HG02763 (cell line): ENCODE data around the gene RASGEF1C.

Experiments used
- ATAC-seq: cut with Tn5 transposase; IDR thresholded peaks from one replicate; pipeline ENCODE4 v1.9.1; 2021; ENCODE audit warnings: mild to moderate bottlenecking, moderate library complexity; ENCODE audit not compliant: unreplicated experiment

RASGEF1C gene

DNA sequence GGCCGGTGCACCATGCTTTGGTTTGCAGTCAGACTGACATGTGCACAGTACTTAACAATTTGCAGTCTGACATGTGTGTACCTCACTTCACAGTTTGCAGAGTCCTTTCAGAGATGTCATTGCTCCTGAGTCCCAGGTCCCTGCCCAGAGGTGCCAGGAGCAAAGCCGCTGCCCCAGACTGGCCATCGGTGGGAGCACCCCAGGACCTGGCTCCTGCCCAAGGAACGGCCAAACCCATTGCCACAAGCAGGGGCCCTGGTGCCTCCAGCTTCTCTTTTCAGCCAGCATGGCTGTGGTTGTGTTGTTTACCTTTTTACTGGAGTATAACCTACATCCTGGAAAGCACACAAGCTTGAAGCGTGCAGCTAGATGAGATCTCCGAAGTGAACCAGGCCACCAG lies 28.6 kb downstream of the RASGEF1C start:
- no peak for ATAC-seq

DNA sequence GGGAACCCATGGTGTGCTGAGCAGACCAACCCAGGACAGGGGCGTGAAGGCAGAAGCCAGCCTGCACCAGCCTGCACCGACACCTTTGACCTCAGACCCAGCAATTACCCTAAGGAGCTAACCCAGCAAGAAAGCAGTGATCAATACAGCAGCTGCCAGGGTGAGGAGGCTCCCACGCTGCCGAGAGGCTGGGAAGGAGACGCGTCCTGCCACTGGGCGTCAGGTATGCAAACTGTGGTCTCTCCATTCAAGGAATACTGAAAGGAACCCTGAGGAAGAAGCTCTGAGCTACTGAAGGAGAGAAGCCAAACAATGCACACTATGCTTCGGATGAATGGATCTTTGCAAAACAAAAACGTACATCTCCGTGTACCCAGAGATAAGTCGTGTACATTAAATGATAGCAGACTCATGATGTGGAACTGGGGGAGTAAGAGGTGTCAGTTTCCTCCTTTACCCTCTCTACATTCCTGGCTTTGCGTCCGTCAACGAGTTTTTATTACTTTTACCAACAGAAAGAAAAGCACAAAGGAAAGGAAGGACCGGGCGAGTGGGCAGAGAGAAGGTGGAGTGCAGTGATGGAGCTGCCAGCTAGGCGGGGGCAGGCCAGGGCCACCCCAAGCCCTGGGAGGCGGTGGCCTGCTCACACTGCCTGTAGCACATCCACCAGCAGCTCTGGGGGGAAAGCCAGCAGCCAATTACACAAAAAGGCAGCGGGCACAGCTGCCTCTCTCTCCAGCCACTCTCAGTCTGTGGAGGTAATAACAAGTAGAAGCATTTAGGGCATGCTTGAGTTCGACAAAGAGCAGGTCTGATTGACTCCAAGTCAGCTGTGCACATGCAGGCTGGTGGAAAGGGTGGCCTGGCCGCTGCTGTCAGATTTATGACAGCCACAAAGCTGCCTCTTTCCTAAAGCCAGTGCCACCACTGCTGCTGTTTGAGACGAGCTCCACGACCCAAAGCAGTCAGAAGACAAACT lies 29.3 kb downstream of the RASGEF1C start:
- ATAC-seq: no peak

DNA sequence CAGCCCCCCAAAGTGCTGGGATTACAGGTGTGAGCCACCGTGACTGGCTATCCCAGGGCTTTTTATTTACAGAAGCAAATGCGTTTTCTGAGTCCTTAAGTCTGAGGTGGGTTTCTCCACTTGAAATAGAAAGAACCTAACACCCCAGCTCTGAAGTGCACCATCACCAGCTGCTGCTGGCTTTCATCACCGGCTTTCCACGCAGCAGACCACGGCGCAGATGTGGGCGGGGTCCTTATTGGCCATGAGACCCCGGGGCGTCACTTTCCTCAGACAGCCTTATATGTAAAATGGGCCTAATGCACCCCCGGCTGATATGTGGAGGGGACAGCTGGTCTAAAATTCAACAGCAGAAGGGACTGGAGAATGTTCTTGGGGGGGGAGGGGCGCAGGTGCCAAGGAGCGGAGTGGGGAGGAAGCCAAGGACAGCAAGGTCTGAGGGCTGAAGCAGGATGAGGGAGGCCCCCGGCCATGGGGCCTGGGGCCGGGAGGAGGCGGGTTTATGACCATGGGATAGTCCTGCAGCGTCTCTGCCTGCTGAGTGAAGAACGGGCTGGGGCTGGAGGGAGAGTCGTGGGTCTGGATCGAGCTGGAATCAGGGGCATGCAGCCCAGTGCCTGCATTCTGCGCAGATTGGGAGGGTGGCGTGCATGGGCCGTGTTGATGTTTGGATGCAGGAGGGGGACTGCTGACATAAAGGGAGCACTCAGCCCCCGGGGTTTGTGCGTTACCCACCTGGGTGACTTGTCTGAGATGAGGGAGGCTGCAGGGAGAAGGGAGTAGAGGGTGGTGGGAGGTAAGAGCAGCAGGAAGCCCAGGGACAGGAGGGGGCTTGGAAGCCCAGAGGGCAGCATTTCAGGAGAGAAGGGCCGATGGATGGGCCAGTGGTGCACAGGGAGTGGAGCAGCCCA lies 30.2 kb downstream of the RASGEF1C start:
- no peak for ATAC-seq

DNA sequence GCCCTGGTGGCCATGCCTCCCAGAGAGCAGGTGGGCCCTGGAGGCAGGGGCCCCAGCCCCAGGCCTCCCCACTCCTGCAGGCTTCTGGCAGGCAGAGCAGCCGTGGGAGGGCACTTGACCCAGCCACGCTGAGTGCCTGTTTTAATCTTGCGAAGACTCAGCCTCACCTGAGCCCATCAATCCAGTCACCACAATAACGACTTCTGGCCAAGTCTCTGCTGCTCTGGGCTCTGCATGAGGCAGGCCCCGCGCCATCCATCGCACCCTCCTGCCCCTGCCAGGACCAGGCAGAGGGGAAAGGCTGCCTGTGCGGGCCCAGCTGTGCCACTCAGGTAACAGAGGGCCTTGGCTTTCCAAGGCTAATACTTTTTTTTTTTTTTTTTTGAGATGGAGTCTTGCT lies 32.8 kb downstream of the RASGEF1C start:
- no peak for ATAC-seq

DNA sequence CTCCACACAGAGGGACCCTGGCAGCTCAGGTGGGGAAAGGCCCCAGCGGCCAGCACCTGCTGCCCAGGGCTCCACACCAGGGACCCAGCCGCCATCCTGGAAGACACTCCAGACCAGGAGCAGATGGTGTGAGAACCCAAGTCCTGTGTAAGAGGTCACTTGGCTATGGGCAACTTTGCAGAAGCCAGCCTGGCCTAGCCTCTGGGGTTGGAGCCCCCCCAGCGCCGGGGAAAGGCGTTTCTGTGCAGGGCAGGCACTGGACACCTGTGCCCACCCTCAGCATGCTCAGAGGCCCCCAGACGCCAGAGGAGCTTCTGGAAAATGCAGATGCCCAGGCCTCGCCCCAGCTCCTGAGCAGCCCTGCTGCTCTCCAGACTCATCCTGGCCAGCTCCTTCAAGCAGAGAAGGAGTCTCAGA lies 34.0 kb downstream of the RASGEF1C start:
- ATAC-seq: no peak

DNA sequence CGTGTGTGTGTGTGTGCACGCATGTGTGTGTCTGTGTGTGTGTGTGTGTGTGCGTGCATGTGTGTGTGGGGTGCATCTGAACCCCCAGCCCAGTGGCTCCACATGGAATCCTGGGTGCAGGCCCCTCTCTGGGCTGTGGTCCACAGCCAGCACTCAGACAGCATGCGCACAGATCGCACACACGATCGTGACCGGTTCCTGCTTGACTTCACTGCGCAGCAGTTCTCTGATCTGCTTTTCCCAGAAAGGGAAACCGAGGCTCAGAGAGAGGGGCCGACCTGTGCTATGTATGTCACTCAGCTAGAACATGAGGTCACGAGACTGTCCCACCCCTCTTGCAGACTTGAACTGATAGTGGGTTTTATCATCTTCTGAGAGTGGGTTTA lies 34.4 kb downstream of the RASGEF1C start:
- ATAC-seq: no peak

DNA sequence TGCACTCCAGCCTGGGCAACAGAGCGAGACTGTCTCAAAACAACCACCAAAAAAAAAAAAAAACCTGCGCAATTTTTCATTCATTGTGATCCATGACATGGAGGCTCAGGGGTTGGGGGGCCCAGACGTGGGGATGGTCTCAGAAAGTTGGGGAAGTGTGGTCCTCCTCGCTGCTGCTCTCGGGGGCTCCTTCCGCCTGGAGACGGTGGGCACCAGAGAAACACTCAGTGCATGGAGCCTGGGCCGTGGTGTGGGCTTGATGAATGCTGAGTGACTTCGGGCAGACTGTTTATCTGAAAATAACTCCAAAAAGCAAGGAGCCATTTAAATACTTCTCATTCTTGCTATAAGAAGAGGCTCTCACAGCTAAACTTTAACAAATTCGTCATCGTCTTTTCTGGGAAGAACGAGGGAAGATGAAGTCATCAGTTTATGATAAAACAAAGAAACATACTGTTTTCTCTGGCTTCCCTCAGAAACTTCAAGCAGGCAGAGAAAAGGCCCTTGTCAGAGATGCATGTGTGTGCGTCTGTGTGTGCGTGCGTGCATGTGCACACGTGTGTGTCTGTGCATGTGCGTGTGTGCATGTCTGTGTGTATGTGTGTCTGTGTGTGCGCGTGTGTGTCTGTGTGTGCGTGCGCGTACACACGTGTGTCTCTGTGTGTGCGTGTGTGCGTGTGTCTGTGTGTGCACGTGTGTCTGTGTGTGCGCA lies 35.0 kb downstream of the RASGEF1C start:
- ATAC-seq: no peak

DNA sequence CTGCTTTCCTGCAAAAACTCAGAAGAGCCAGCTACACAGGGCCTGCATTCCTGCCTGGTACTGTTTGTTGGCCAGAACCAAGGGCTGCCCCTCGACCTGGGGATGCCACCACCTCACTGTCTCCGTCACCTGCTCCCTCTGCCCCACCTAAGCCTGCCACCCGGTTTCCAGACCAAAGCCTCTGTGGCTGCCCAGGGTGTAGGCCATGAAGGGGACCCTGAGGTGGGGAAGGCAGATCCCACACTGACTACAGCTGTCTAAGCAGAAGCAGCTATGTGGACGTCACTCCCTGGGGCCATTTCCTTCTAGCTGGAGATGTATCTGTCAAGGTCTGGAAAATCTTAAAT lies 35.8 kb downstream of the RASGEF1C start:
- ATAC-seq: no peak

DNA sequence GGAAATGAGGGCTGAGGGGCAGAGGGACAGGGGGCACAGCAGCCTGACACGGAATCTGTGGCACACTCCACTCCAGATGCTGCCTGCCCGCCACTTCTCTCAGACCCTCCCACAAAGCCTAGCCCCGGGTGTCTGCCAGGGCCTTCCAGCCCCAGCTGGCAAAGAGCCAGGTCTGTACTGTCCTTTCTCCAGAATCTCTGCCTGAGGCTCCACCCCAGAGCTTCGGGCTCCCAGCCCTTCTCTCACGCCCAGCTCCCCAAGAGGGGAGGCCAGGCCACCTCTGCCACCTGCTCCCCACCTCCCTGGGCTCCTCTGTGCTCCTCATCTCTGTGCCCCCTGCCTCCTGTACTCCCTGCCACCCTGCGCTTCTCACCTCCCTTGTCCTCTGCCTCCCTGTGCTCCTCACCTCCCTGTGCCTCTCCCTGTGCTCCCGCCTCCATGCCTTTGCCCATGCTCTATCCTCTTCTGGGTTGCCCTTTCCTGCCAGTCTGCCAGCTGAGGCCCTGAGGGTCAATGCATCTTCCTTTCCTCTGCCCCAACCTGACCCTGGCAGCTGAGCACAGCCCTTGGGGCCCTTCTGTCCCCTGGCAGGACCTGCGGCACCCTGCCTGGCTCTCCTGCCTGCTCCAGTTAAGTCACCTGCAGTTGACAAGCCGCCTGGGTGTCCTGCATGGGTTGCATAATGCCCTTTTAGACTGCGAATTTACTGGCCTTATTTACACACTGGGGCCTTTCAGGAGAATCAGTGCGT lies 36.4 kb downstream of the RASGEF1C start:
- no peak for ATAC-seq

DNA sequence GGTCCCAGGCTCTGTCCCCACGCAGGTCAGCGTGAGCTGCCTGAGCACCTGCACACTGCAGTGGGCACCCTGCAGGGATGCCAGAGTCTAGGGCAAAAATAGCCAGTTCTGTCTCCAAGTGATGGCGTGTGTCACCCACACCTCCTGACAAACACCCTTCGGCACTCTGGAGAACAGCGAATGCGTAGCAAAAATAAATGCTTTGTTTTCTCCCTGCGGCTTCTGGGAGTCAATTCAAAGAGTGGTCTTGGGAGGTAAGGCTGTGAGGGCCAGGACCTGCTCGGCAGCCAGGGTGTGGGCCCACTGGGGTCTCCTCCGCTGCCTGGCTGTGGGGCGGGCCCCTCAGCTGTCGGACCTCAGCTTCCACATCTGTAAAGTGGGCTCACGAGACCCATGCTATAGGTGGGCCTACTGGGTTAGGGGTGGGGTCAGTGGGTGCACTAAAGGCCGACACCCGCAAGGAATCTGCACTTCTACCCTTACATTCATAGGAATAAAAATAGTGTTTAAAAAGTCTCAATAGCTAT lies 37.4 kb downstream of the RASGEF1C start:
- no peak for ATAC-seq

DNA sequence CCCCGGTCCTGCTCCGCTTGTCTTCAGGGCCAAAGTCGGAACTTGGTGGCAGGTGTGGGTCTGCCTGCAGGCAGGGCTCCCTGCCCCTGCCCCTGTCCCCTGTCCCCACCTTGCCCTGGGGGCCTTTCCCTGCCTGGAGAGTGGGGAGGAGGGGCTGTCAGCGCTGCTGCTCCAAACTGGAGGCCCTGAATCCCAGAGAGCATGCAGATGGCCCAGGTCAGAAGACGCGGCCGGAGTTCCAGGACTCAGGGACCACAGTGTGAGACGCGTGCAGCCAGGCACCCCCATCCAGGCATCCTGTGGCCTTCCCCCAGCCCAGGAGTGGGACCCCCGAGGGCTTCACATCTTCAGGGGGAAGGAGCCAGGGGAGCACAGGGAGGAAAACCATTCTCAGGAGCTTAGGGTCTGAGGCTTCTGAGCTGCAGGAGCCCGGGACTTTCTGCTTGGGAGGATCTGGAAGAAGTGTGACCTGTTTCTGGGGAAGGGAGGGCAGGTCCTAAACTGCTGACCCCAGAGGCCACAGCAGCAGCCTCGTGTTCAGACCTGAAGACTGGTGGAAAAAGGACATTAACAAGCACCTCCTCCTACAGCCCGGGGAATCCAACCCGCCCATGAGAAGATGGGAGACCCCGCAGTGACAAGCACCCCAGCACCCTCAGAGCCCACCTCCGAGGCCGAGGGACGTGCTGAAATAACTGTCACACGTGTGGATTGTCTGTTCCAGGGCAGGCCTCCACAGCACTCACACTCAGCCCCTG lies 38.0 kb downstream of the RASGEF1C start:
- ATAC-seq: no peak

DNA sequence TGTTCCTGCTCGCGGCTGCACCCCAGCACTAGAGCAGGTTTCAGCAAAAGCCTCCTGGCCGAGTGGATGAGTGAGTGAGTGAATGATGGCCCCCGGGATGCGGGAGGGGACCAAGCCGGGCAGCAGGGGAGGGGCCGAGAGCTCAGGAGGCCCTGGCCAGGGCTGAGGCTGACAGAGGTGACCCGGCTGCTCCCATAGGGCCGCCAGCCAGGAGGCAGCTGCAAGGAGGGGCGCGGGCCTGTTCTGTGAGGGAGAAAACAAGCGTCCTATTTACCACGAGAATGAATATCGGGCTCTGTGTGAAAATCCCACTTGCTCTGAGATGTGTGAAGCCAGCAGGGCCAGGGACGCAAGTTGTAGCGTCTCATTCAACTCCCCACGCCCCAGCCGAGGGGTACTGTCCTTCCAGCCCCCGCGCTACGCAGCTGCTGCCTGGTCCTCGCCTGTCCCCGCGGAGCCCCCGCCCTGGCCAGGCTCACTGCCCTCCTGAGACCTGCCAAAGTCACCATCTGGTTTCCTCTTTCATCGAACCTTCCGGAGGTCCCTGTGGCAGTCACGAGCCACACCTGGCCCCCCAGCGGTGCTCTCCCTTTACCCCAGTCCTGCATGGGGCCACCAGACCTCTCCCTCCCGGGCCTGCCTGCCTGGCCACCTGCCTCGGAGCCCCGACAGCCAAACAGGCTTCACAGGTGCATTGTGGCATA lies 38.8 kb downstream of the RASGEF1C start:
- no peak for ATAC-seq

DNA sequence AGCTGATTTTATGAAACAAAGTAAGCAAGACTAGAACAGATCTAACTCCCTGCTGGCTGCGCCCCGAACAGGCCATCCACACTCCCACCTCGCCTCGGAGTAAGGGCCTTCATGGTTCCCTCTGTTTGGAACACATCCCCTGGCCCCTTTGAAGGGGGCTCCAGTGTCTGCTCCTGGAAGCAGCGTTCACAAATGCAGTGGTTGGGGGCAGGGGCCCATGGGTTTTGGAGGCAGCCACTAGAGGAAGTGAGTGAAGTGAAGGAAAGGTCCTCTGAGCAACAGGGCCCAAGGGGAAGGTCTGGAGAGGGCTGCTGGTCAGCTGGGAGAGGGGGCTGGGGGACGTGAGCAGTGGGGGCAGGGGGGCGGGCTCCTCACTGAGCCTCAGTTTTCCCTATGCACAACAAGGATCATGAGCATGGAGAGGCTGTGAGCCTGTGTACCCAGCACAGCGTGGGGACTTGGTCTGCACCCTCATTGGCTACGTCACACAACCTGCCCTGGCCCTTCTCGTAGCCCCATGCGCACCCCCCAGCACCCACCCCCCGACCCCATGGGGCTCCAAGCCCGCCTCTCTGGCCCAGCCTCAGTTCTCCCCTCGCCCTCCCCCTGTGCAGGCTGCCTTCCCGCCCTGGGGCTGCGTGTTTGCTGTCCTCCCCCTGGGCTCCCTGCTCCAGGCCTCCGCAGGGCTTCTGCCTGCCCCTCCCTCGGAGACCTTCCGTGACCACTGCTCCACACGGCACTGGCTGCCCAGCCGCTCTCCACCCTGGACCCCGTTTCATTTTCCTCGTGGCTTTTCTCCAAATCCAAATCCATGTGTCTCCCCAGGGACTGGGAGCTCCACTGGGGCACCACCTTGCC lies 39.5 kb downstream of the RASGEF1C start:
- no peak for ATAC-seq

DNA sequence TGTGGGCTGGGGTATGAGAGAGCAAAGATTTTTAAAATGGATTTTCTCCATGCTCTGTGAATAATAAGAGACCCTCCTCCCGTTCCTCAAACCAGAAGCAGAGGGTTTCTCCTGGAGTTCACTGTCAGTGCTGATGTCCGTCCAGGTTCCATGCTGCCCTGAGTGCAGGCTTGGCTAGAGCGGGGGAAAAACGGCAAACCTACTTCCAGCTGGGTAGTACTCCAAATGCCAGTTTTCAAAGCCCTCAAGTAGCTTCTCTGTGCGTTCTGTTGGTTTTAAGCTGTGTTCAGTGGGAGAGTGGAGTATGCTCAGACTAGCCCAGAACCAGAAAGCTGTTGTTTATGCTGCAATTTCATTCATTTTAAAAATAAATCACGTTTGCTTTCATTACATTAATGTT lies 40.3 kb downstream of the RASGEF1C start:
- ATAC-seq: no peak

DNA sequence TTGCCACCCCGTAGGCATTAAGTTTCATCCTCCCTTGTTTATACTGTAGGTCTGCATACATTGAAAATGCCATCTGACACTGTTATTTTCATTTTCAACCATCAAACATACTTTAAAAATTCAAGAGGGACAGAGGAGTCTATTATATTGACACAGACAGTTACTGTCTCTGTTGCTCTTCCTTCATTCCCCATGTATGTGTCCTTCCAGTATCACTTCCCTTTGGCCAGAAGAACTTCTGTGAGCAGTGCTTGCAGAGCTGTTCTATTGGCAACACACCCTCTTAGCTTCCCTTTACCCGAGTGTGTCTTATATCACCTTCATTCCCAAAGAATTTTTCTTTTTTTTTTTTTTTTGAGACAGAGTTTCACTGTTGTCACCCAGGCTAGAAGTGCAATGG lies 42.8 kb downstream of the RASGEF1C start:
- ATAC-seq: no peak

DNA sequence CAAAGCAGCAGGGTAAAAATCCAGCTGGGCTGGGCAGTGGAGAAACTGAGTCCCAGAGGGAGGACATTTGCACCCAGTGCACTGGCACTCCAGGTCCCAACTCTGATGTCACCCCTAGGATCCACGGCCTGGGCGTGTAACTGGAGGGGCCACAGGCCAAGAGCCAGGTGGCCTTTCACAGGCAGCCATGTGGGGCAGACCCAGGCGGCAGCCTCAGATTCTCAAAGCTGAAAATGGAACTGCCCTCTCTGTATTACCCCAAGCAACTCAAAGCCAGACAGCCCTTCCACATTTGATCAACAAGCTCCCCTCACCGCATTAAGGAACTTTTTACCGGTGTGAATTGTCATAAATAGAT lies 46.7 kb downstream of the RASGEF1C start:
- no peak for ATAC-seq

DNA sequence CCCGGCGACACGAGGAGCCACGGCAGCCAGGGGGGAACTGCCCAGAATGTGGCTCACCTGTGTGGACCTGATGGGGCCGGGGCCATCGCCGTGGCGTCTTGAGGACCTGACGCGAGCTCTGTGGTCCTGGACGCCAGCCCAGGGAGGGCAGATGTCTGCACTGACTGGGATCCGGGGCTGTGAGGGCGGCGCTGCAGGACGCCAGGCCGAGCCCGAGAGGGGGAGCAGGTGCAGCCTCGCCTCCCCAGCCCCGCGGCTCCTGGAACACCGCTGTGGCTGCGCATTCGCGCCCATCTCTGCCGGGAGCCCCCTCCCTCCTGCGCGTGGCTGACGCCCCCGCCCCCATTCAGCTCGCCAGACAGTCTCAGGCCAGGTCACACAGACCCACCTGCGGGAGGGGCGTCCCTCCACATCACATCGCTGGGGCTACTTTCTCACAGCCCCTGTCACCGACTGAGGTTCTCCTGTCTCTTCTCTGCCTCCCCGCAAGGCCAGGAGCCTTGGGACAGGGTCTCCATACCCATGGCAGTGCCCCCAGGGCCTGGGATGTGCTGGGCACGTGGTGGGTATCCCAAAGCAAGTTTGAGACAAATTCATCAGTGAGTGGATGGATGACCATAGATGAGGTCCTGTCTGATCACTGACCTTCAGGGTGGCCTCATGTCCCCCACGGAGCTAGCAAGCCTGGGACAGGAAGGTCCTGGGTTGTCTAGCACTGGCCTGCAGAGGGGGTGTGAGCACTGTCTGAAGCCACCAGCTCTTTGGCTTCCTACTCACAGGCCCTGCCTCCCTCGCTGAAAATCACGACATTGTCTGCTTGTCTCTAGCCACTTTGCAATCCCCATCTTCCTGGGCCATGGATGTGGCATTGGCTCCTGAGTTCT lies 47.3 kb downstream of the RASGEF1C start:
- no peak for ATAC-seq
